ENCODE data around the gene OR10G2.

Gene OR10G2, protein sequence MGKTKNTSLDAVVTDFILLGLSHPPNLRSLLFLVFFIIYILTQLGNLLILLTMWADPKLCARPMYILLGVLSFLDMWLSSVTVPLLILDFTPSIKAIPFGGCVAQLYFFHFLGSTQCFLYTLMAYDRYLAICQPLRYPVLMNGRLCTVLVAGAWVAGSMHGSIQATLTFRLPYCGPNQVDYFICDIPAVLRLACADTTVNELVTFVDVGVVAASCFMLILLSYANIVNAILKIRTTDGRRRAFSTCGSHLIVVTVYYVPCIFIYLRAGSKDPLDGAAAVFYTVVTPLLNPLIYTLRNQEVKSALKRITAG

DNA sequence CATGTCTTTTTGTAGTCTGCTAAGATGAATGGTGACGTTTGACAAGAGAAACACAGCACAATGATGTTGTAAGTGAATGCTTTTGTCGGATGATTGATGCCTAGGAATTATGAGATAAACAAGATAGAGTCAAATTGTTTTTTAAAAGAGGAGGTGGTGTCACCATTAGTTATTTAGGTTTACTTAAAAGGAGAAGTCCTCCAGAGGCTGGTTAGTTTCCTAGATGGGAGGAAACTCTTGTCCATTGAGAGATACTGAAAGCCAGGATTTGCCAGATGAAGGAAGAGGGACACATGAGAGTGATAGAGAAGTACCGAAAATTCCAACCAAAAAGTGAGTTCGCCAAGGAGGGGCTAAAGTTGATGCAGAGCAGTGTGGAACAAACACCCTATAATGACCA is at the start of gene OR10G2:
Gene OR10G2, minus strand, starts transcription at position 101 of the 400 bp plus-strand sequence. Its CDS starts 98 bp downstream, at position 3.
- Histone ChIP-seq H3K9me3 (ENCODE audit: control insufficient read depth in 2 of 2, low read length in 2 of 2) (no peaks in the 10 kb centered on the region), H3K36me3 (ENCODE audit: control insufficient read depth in 2 of 2, insufficient read depth in 2 of 2, low read length in 2 of 2) (no peaks in the 10 kb centered on the region), H3K27ac (ENCODE audit: low read depth in 2 of 2, low read length in 2 of 2) (no peak within 1 kb of the TSS), H3K27me3 (ENCODE audit: control insufficient read depth in 2 of 2, insufficient read depth in 2 of 2, low read length in 2 of 2) (no peaks in the 10 kb centered on the region), H3K4me3 (ENCODE audit: low read length in 2 of 2) (no peak within 1 kb of the TSS), H3K9ac (ENCODE audit: low read depth in 1 of 2, low read length in 2 of 2) (no peak within 1 kb of the TSS), H3K4me1 (ENCODE audit: control insufficient read depth in 2 of 2, insufficient read depth in 2 of 2, low read length in 2 of 2) (no peaks in the 10 kb centered on the region)

DNA sequence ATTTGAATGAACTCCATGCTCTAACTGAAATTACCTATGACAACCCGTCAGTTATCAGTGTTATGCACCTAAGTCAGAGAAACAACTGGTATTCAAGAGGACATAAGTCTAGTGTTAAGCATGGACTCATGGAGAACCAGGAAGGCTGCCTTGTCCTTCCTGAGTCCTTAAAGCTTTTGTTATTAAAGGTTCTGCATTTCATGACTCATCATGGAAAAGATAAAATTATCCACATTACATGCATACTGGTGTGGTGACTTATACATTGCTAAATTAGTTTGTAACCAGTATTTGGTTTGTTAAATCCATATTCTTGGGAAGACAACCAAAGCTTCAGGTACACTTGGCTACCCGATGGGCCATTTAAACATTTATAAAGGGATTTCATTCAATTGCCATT is 45.3 kb upstream of the OR10G2 start:
- Histone ChIP-seq H3K36me3 (ENCODE audit: control insufficient read depth in 2 of 2, insufficient read depth in 2 of 2, low read length in 2 of 2) (no peaks in the 10 kb centered on the region), H3K4me3 (ENCODE audit: low read length in 2 of 2) (no peak overlapping the region), H3K27ac (ENCODE audit: low read depth in 2 of 2, low read length in 2 of 2) (no peak overlapping the region), H3K9me3 (ENCODE audit: control insufficient read depth in 2 of 2, low read length in 2 of 2) (peaks cover 0 to 3% of the 10 kb centered on the region in 2 donors), H3K27me3 (ENCODE audit: control insufficient read depth in 2 of 2, insufficient read depth in 2 of 2, low read length in 2 of 2) (no peaks in the 10 kb centered on the region), H3K9ac (ENCODE audit: low read depth in 1 of 2, low read length in 2 of 2) (no peak overlapping the region), H3K4me1 (ENCODE audit: control insufficient read depth in 2 of 2, insufficient read depth in 2 of 2, low read length in 2 of 2) (no peaks in the 10 kb centered on the region)

DNA sequence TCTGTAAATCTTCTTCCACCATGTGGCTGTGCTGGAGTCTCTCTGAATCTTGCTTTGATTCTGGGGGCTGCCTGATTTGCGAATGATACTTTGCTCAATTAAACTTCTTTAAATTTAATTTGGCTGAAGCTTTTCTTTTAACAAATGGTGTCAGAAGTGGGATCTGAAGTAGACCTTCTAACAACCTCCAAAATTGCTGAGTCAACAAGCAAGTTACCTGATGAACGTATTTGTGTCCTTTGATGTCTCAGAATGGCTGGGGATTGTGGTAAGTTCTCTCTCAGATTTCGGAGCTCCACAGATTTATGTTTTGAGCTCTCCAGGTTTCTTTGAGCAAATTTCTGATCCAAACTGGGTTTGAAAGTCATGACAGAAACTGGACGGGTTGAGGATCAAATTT is 40.8 kb upstream of the OR10G2 start:
- no peak overlapping the region for H3K9ac ChIP-seq (ENCODE audit: low read depth in 1 of 2, low read length in 2 of 2)
- no peaks in the 10 kb centered on the region for H3K27me3 ChIP-seq (ENCODE audit: control insufficient read depth in 2 of 2, insufficient read depth in 2 of 2, low read length in 2 of 2)
- no peak overlapping the region for H3K27ac ChIP-seq (ENCODE audit: low read depth in 2 of 2, low read length in 2 of 2)
- H3K4me1 ChIP-seq (ENCODE audit: control insufficient read depth in 2 of 2, insufficient read depth in 2 of 2, low read length in 2 of 2) = no peaks in the 10 kb centered on the region
- H3K4me3 ChIP-seq (ENCODE audit: low read length in 2 of 2) = no peak overlapping the region
- no peaks in the 10 kb centered on the region for H3K36me3 ChIP-seq (ENCODE audit: control insufficient read depth in 2 of 2, insufficient read depth in 2 of 2, low read length in 2 of 2)
- peaks cover 0 to 3% of the 10 kb centered on the region in 2 donors for H3K9me3 ChIP-seq (ENCODE audit: control insufficient read depth in 2 of 2, low read length in 2 of 2)

DNA sequence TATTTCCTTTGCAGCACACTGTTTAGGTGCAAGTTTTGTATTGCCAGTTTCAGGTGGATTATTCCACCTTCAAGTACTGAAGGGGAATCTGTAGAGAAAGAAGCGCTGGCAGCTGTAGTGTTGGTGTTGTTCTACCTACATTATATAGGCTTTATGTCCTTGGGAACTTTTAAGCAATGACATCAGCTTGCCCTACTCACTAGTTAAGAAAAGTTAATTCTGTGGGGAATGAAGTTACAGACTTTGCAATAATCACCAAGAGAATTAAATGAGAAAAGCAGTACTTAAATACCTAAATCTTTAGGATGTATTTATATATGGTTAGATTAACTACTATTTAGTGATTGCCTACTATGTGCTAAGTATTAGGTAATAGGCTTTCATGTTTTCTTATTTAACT is 39.0 kb upstream of the OR10G2 start, which contains the start of gene OR4E1:
Gene OR4E1, minus strand, starts transcription at position 101 of the 400 bp plus-strand sequence. CDS start 2,883 bp downstream, outside the sequence.
- Histone ChIP-seq H3K36me3 (ENCODE audit: control insufficient read depth in 2 of 2, insufficient read depth in 2 of 2, low read length in 2 of 2) (no peaks in the 10 kb centered on the region), H3K27ac (ENCODE audit: low read depth in 2 of 2, low read length in 2 of 2) (no peak within 1 kb of the TSS), H3K4me3 (ENCODE audit: low read length in 2 of 2) (no peak within 1 kb of the TSS), H3K4me1 (ENCODE audit: control insufficient read depth in 2 of 2, insufficient read depth in 2 of 2, low read length in 2 of 2) (no peaks in the 10 kb centered on the region), H3K27me3 (ENCODE audit: control insufficient read depth in 2 of 2, insufficient read depth in 2 of 2, low read length in 2 of 2) (peaks cover 0 to 3% of the 10 kb centered on the region in 2 donors), H3K9me3 (ENCODE audit: control insufficient read depth in 2 of 2, low read length in 2 of 2) (peaks cover 0 to 3% of the 10 kb centered on the region in 2 donors), H3K9ac (ENCODE audit: low read depth in 1 of 2, low read length in 2 of 2) (no peak within 1 kb of the TSS)

- no peak overlapping the region for H3K9ac ChIP-seq (ENCODE audit: low read depth in 1 of 2, low read length in 2 of 2)
- no peaks in the 10 kb centered on the region for H3K4me1 ChIP-seq (ENCODE audit: control insufficient read depth in 2 of 2, insufficient read depth in 2 of 2, low read length in 2 of 2)
- H3K9me3 ChIP-seq (ENCODE audit: control insufficient read depth in 2 of 2, low read length in 2 of 2) = peaks cover 0 to 3% of the 10 kb centered on the region in 2 donors
- no peak overlapping the region for H3K27ac ChIP-seq (ENCODE audit: low read depth in 2 of 2, low read length in 2 of 2)
- no peak overlapping the region for H3K4me3 ChIP-seq (ENCODE audit: low read length in 2 of 2)
- no peaks in the 10 kb centered on the region for H3K36me3 ChIP-seq (ENCODE audit: control insufficient read depth in 2 of 2, insufficient read depth in 2 of 2, low read length in 2 of 2)
- H3K27me3 ChIP-seq (ENCODE audit: control insufficient read depth in 2 of 2, insufficient read depth in 2 of 2, low read length in 2 of 2) = peaks cover 0 to 3% of the 10 kb centered on the region in 2 donors
Observed at GRCh38 chr14:21672116-21672515, 37.4 kb upstream of the OR10G2 start.

DNA sequence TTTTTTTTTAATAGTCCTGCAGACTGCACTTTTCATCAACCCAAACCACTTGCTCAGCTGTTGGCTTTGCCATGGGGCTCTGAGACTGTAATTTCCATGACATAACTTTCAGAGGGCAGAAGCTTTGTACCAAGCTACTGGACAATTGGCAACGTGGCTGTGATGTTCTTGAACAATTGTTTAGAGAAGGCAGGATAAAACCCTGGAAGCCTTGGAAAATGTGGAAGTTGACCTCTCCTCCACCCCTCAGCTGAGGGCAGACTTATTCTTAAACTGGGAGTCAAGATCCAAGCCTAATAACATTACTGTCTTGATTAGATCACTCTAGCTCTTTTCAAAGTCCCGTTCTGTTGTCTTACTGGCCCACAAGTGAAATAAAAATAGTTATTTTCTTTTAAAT is 36.6 kb upstream of the OR10G2 start:
- Histone ChIP-seq H3K27ac (ENCODE audit: low read depth in 2 of 2, low read length in 2 of 2) (no peak overlapping the region), H3K4me3 (ENCODE audit: low read length in 2 of 2) (no peak overlapping the region), H3K27me3 (ENCODE audit: control insufficient read depth in 2 of 2, insufficient read depth in 2 of 2, low read length in 2 of 2) (peaks cover 0 to 3% of the 10 kb centered on the region in 2 donors), H3K4me1 (ENCODE audit: control insufficient read depth in 2 of 2, insufficient read depth in 2 of 2, low read length in 2 of 2) (no peaks in the 10 kb centered on the region), H3K9ac (ENCODE audit: low read depth in 1 of 2, low read length in 2 of 2) (no peak overlapping the region), H3K36me3 (ENCODE audit: control insufficient read depth in 2 of 2, insufficient read depth in 2 of 2, low read length in 2 of 2) (no peaks in the 10 kb centered on the region), H3K9me3 (ENCODE audit: control insufficient read depth in 2 of 2, low read length in 2 of 2) (peaks cover 0 to 3% of the 10 kb centered on the region in 2 donors)

- peaks cover 0 to 3% of the 10 kb centered on the region in 2 donors for H3K27me3 ChIP-seq (ENCODE audit: control insufficient read depth in 2 of 2, insufficient read depth in 2 of 2, low read length in 2 of 2)
- H3K9ac ChIP-seq (ENCODE audit: low read depth in 1 of 2, low read length in 2 of 2) = no peak overlapping the region
- H3K9me3 ChIP-seq (ENCODE audit: control insufficient read depth in 2 of 2, low read length in 2 of 2) = no peaks in the 10 kb centered on the region
- no peaks in the 10 kb centered on the region for H3K4me1 ChIP-seq (ENCODE audit: control insufficient read depth in 2 of 2, insufficient read depth in 2 of 2, low read length in 2 of 2)
- H3K27ac ChIP-seq (ENCODE audit: low read depth in 2 of 2, low read length in 2 of 2) = no peak overlapping the region
- H3K36me3 ChIP-seq (ENCODE audit: control insufficient read depth in 2 of 2, insufficient read depth in 2 of 2, low read length in 2 of 2) = no peaks in the 10 kb centered on the region
- no peak overlapping the region for H3K4me3 ChIP-seq (ENCODE audit: low read length in 2 of 2)
Observed at GRCh38 chr14:21669284-21669683, 34.5 kb upstream of the OR10G2 start.

DNA sequence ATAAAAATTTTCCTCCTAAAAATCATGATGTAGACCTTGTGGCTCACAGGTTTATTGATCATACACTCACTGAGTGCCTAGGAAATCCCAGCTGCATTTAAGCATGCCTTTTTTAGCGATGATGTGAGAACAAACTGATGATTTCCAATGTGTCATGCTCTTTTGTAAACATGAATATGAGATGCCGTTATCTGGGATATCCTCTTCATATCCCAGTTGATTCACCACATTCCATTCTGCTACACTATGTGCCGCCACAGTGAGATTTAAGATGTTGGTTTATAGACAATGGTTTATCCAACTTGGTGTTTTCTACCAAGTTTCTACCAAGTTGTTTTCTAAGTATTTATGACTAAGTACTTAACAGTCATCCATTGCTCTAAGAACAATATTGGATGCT is 33.6 kb upstream of the OR10G2 start:
- Histone ChIP-seq H3K27ac (ENCODE audit: low read depth in 2 of 2, low read length in 2 of 2) (no peak overlapping the region), H3K4me1 (ENCODE audit: control insufficient read depth in 2 of 2, insufficient read depth in 2 of 2, low read length in 2 of 2) (no peaks in the 10 kb centered on the region), H3K36me3 (ENCODE audit: control insufficient read depth in 2 of 2, insufficient read depth in 2 of 2, low read length in 2 of 2) (no peaks in the 10 kb centered on the region), H3K4me3 (ENCODE audit: low read length in 2 of 2) (no peak overlapping the region), H3K9me3 (ENCODE audit: control insufficient read depth in 2 of 2, low read length in 2 of 2) (no peaks in the 10 kb centered on the region), H3K9ac (ENCODE audit: low read depth in 1 of 2, low read length in 2 of 2) (no peak overlapping the region), H3K27me3 (ENCODE audit: control insufficient read depth in 2 of 2, insufficient read depth in 2 of 2, low read length in 2 of 2) (peaks cover 0 to 3% of the 10 kb centered on the region in 2 donors)

GRCh38 chr14:21656980-21657379 is 22.2 kb upstream of the OR10G2 start:
- no peaks in the 10 kb centered on the region for H3K9me3 ChIP-seq (ENCODE audit: control insufficient read depth in 2 of 2, low read length in 2 of 2)
- H3K27me3 ChIP-seq (ENCODE audit: control insufficient read depth in 2 of 2, insufficient read depth in 2 of 2, low read length in 2 of 2) = no peaks in the 10 kb centered on the region
- H3K4me3 ChIP-seq (ENCODE audit: low read length in 2 of 2) = no peak overlapping the region
- no peak overlapping the region for H3K27ac ChIP-seq (ENCODE audit: low read depth in 2 of 2, low read length in 2 of 2)
- no peak overlapping the region for H3K9ac ChIP-seq (ENCODE audit: low read depth in 1 of 2, low read length in 2 of 2)
- H3K36me3 ChIP-seq (ENCODE audit: control insufficient read depth in 2 of 2, insufficient read depth in 2 of 2, low read length in 2 of 2) = no peaks in the 10 kb centered on the region
- peaks cover 7 to 14% of the 10 kb centered on the region in 2 donors for H3K4me1 ChIP-seq (ENCODE audit: control insufficient read depth in 2 of 2, insufficient read depth in 2 of 2, low read length in 2 of 2)

DNA sequence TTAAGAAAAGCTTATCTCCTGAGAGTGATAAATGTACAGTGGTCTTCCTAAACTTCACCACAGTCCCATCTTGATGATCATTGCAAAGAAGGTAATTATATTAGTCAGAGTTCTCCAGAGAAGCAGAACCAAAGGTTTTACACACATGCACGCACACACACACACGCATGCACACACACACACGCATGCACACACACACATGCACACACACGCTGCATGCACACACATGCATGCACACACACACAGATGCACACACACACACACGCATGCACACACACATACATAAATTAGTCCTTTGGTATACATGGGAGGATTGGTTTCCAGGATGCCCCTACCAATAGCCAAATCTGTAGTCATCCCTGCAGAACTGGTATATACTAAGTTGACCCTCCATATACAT is 19.5 kb upstream of the OR10G2 start:
- Histone ChIP-seq H3K27ac (ENCODE audit: low read depth in 2 of 2, low read length in 2 of 2) (no peak overlapping the region), H3K9ac (ENCODE audit: low read depth in 1 of 2, low read length in 2 of 2) (no peak overlapping the region), H3K27me3 (ENCODE audit: control insufficient read depth in 2 of 2, insufficient read depth in 2 of 2, low read length in 2 of 2) (no peaks in the 10 kb centered on the region), H3K4me3 (ENCODE audit: low read length in 2 of 2) (no peak overlapping the region), H3K9me3 (ENCODE audit: control insufficient read depth in 2 of 2, low read length in 2 of 2) (no peaks in the 10 kb centered on the region), H3K36me3 (ENCODE audit: control insufficient read depth in 2 of 2, insufficient read depth in 2 of 2, low read length in 2 of 2) (no peaks in the 10 kb centered on the region), H3K4me1 (ENCODE audit: control insufficient read depth in 2 of 2, insufficient read depth in 2 of 2, low read length in 2 of 2) (peaks cover 7 to 15% of the 10 kb centered on the region in 2 donors)
